ENCODE measurements around the gene PRTG. TPM values are rescaled to one million over a fixed set of nuclear protein-coding genes. Genes with fewer than 3 reads are reported as not detected.

Gene PRTG
- polyA plus RNA-seq, 4 donors: 11.3 to 14.8 (median 13.4) TPM

DNA sequence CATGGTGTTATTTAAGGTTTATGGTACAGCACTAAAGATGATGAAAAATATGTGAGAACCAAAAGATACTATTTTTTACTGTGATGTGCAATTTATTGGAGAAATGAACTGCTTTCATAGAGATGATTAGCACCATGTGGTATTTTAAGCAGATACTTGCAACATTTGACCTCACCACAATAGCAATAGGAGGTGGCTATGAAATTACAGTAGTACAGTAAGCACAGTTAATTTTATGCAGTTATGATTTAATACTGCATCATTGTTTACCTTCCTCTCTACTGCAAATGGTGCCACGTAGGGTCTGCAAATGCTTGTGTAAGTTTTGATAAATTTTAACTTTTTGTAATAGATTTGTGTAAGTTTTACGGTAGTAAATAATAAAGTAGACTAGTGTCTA lies 168.9 kb downstream of the PRTG start:
- no peak for DNase-seq (ENCODE audit: low read depth in 4 of 4, low spot score in 2 of 4)

DNA sequence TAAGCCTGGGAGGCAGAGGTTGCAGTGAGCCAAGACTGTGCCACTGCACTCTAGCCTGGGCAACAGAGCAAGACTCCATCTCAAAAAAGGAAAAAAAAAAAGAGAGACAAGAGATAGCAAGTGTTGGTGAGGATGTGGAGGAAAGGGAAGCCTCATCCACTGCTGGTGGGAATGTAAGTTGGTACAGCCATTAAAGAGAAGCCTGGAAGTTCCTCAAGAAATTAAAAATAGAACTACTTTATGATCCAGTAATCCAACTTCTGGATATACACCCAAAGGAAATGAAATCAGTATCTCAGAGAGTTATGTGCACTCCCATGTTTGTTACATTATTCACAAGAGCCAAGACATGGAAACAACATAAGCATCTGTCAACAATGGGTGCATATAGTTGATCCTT lies 169.7 kb downstream of the PRTG start:
- no peak for DNase-seq (ENCODE audit: low read depth in 4 of 4, low spot score in 2 of 4)

DNA sequence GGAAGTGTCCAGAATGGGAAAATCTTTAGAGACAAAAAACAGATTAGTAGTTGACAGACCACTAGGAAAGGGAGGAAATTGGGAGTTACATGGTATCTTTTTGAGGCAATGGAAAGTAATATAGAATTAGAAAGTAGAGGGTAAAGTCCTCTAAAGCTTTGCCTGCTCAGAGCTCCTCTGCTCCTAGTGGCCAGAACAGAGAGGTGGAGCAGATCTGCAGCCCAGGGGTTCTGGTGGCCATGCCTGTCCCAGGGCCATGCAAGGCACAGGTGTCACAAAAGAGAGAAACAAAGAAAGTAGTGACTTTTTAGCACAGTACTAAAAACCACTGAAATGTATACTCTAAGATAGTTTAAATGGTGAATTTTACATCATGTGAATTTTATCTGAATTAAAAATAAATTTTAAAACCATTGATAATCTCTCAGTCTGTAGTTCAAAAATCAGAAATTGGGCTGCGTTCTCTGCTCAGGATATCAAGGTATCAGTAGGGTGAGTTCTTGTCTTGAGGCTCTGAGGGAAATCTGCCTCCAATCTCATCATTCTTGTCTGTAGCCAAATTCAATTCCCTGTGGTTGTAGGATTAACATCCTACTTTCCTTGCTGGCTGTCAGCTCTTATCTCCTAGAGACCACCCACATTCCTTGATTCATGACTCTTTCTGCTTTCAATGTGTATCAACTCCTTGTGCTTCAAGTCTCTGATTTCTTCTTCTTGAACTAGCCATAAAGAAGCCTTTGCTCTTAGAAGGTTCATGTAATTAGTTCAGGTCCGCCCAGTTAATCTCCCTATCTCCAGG lies 178.4 kb downstream of the PRTG start:
- no peak for DNase-seq (ENCODE audit: low read depth in 4 of 4, low spot score in 2 of 4)

DNA sequence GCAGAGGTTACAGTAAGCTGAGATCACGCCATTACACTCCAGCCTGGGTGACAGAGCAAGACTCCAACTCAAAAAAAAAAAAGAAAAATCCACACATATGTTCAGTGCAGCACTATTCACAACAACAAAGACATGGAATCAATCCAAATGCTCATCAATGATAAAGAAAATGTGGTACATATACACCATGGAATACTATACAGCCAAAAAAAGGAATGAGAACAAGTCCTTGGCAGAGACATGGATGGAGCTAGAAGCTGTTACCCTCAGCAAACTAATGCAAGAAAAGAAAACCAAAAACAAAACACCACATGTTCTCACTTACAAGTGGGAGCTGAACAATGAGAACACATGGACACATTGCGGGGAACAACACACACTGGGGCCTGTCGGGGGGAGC lies 180.4 kb downstream of the PRTG start:
- no peak for DNase-seq (ENCODE audit: low read depth in 4 of 4, low spot score in 2 of 4)

Other genes starting within 250 kb of the PRTG start
- gene DNAAF4, start 234.9 kb downstream of the PRTG start, polyA plus RNA-seq (ENCODE audit: insufficient read length in 4 of 4): 10 to 100 TPM in 2 of 4 donors, 1 to 10 TPM in 2; 9.0 to 12.4 (median 10.7) TPM
- gene PYGO1, start 154.8 kb downstream of the PRTG start, polyA plus RNA-seq (ENCODE audit: insufficient read length in 4 of 4): 10 to 100 TPM; 13.3 to 16.8 (median 14.8) TPM